Cardiac septum (tissue), 1 donor: ENCODE results near the gene DLG2. TPM values are rescaled to one million over a fixed set of nuclear protein-coding genes. Genes with fewer than 3 reads are reported as not detected.

Source experiments
- DNase-seq: peaks from one replicate; pipeline ENCODE4 v3.0.0-alpha.2; 2020; ENCODE audit warnings: low spot score
- intact Hi-C: fragments of 100-400 bp; cut with DNase I; formaldehyde crosslinking; loops from one replicate; pipeline ENCODE4 v1.14.0; 2022
- total RNA-seq: library from RNA; stranded (reverse); fragmentation: NEBNext Ultra II Directional; extraction: Animal tissue kit (Norgen Biotek cat#: 25700); gene quantifications from one replicate; pipeline ENCODE4 v1.2.1, GENCODE V29; 2021
- donor health status: DM: no; HTN: no; CAD: no.

DLG2 gene
- total RNA-seq, 1 donor from 2014 or later, result 9.9 TPM

DNA sequence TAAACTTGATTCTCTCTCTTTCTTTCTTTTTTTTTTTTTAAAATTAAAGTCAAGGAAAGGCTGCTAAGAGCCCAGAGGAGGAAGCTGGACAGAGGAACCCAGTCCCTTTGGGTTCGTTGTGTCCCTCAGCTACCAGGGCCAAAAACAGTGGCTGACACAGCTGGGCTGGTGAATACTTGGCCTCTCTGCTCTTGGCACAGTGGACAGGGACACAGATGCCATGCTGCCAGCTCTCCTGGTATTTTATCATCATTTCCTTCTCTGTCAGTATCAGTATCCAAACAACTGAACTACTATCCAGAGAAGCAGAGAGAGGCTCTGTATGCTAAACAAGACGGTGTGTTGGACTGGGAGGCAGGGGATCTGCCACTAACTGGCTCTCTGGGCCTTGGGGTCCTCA is 2217.3 kb downstream of the DLG2 start:
- DNase-seq, result no peak
- intact Hi-C loops, result no loop called here

DNA sequence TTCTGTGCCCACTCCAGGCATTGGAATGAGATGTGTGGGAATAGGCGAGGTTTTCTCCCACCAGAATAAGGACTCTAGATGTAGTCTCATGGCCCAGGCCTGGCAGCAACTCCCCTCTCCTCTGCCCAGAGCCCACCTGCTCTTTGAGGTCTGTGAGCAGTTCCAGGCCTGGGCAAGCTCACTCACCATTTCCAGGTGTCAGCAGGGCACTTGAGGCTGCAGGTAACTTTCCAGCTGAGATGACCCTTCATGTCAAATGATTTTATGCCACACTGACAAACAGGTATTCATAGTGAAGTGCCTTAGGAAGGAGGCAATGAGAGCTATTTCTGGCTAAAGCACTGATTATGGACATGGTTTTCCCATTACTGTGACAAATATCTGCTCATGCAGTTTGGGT is 2217.7 kb downstream of the DLG2 start:
- intact Hi-C loops, result no loop called here
- no peak for DNase-seq

DNA sequence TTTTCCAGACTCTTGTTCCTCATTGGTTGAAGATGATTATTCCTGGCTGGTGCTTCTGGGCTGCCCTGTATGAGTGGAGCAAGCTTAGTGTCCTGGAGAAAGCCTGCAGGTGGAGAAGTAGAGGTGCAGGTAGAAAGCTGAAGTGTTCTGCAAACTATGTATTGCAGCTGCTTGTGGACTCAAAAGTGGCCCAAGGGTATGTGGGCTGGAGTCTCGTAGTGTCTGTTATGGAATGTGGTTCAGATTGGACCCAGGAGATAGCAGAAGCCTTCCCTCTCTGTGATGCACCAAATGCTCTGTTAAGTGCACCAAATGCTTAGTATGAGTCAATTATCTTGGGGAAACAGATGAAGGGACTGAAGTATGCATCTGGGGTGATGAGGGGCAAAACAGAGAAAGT is 2218.2 kb downstream of the DLG2 start:
- intact Hi-C loops, result no loop called here

More for the DNA sequence above, 2218.2 kb downstream of the DLG2 start:
- DNase-seq, result no peak

Other genes with a start within 250 kb of the DLG2 start
- gene TMEM126B, start 1.2 kb upstream of the DLG2 start, total RNA-seq, result 45.2 TPM
- gene TMEM126A, start 20.6 kb upstream of the DLG2 start, total RNA-seq, result 44.0 TPM
- gene CREBZF, start 37.8 kb upstream of the DLG2 start, total RNA-seq, result 19.4 TPM
- 0.54 TPM for gene CCDC89, start 58.9 kb upstream of the DLG2 start, total RNA-seq
- gene SYTL2, start 183.8 kb upstream of the DLG2 start, total RNA-seq, result 14.2 TPM
- not detected for gene CCDC83, start 228.0 kb upstream of the DLG2 start, total RNA-seq